ENCODE data around the gene PTPRA. TPM values are rescaled to one million over a fixed set of nuclear protein-coding genes. Genes with fewer than 3 reads are reported as not detected.

Gene PTPRA
- total and polyA plus RNA-seq, 2 donors (not counting 3 experiments of a cell fraction or from before 2014, with no cell fraction given), result 43.2 to 53.4 TPM

DNA sequence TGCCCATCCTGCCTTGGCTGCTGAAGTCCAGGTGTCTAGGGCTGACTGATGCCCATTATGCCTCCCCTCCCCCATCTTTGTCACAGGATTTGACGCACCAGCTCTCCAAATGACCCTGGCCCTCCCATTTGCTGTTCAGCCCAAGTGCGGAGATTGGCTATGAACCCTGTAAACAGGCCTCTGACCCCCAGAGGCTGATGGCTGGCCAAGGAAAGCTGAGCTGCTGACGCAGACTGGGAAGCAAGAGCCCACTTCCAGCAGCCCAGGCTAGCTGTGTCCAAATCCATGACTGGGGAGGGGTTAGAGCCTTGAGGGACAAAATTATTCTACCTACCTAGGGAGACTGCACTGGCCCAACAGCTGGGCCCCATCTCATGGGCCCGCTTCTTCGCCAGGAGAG is 169.3 kb downstream of the PTPRA start:
- no peak overlapping the region for H3K4me2 ChIP-seq (ENCODE audit: insufficient read depth, low read length)
- intact Hi-C loops (cut with micrococcal nuclease) (no loop called here), dilution Hi-C loops (cut with MboI; ENCODE audit: extremely low pct_ligation_motif_present, low sequenced_read_pairs) (no loop called here)
- FAIRE-seq, result no peak
- BruUV-seq (replicated peaks), result no TSS peak
- DNase-seq (ENCODE audit: low read depth, low spot score), result no peak
- H3K36me3 ChIP-seq (ENCODE audit: control insufficient read depth in 2 of 2, extremely low read depth in 1 of 2, insufficient read depth in 2 of 2, low read length in 2 of 2), result peaks cover 2 to 13% of the 10 kb centered on the region in 2 experiments
- H3K27me3 ChIP-seq (ENCODE audit: control insufficient read depth in 2 of 2, insufficient read depth in 2 of 2, low read length in 2 of 2), result no peaks in the 10 kb centered on the region
- POLR2A ChIA-PET, result interaction anchor here (0.5 kb wide), 1 partner anchor 11 kb away, joined by 4 read pairs; no protein-coding TSS in a partner anchor
- H4K20me1 ChIP-seq (replicated peaks; ENCODE audit: control insufficient read depth, extremely low read depth, insufficient read depth, low read length), result no peaks in the 10 kb centered on the region
- peaks cover 8% of the 10 kb centered on the region for H3K79me2 ChIP-seq (ENCODE audit: control insufficient read depth, insufficient read depth, low read length)
- H2AFZ ChIP-seq (ENCODE audit: low read depth, low read length), result no peak overlapping the region
- H3K27ac ChIP-seq (ENCODE audit: insufficient read depth, low read depth, low read length), result no peak overlapping the region
- no peak overlapping the region for H3K9ac ChIP-seq (replicated peaks; ENCODE audit: extremely low read depth, insufficient read depth, low read length)
- peaks cover 13% of the 10 kb centered on the region for H3K4me1 ChIP-seq (ENCODE audit: control insufficient read depth, extremely low read depth, insufficient read depth, low read length)
- CTCF ChIA-PET, result interaction anchor here (1.3 to 2.1 kb wide), 3 partner anchors 11 to 177 kb away, joined by 4 to 8 read pairs (median 7); no protein-coding TSS in a partner anchor
- no peak for TF ChIP-seq GATA2 (IDR thresholded peaks at IDR 0.05; ENCODE audit: insufficient read depth, insufficient read length, low read depth, low read length)
- no peak for TF ChIP-seq MAX (IDR thresholded peaks at IDR 0.05; ENCODE audit: insufficient read depth, insufficient read length)
- no peak for TF ChIP-seq JUN (IDR thresholded peaks at IDR 0.05; ENCODE audit: borderline replicate concordance, insufficient read depth, insufficient read length, low read depth)
- TF ChIP-seq FOS (IDR thresholded peaks at IDR 0.05; ENCODE audit: borderline replicate concordance, insufficient read depth, low read length), result no peak
- no peak for TF ChIP-seq CTCF (IDR thresholded peaks at IDR 0.05; ENCODE audit: extremely low read depth in 1 of 2, insufficient read depth in 1 of 2, low read depth in 1 of 2, low read length in 2 of 2)
- no peak for TF ChIP-seq EZH2 (IDR thresholded peaks at IDR 0.05; ENCODE audit: borderline replicate concordance, low read depth, low read length, severe bottlenecking)
- TF ChIP-seq POLR2A (IDR thresholded peaks at IDR 0.05; ENCODE audit: low read depth, low read length), result no peak
- TF ChIP-seq MYC (IDR thresholded peaks at IDR 0.05; ENCODE audit: low read depth, low read length), result no peak
- TF ChIP-seq POLR2AphosphoS5 (IDR thresholded peaks at IDR 0.05; ENCODE audit: insufficient read depth, low read depth, low read length), result no peak
- no peaks in the 10 kb centered on the region for H3K9me1 ChIP-seq (replicated peaks; ENCODE audit: control insufficient read depth, extremely low read depth, insufficient read depth, low read length)
- H3K9me3 ChIP-seq (replicated peaks; ENCODE audit: control insufficient read depth, insufficient read depth, low read length), result no peaks in the 10 kb centered on the region
- no peak overlapping the region for H3K4me3 ChIP-seq (replicated peaks in 1 of 3; ENCODE audit: insufficient read depth in 1 of 3, low read depth in 1 of 3, low read length in 3 of 3)

All from endothelial cell of umbilical vein (primary cell).